ENCODE measurements around the gene ANXA6.

GRCh38 chr5:151106509-151106908 is 51.1 kb downstream of the ANXA6 start:
- no peak for TF ChIP-seq CTCF (IDR thresholded peaks at IDR 0.05; ENCODE audit: insufficient read depth, low read depth, low read length)
- TF ChIP-seq EZH2 (IDR thresholded peaks at IDR 0.05; ENCODE audit: insufficient read depth, low read length) = no peak
